Smooth muscle cell (in vitro differentiated cells): ENCODE results near the gene SPOPL. TPM values are rescaled to one million over a fixed set of nuclear protein-coding genes. Genes with fewer than 3 reads are reported as not detected.

Experiments used
- DNase-seq: peaks from one replicate; lab custom pipeline; 2025; ENCODE audit not compliant: unreplicated experiment; lab: John Stamatoyannopoulos, UW
- H2AFZ ChIP-seq: fragments of 200-600 bp; sonication (generic); 2 replicates; pipeline ENCODE4 v1.6.0; 2016; ENCODE audit warnings: antibody characterized with exemption, low read depth, mild to moderate bottlenecking
- H3F3A ChIP-seq: fragments of 200-600 bp; sonication (generic); 2 replicates; pipeline ENCODE4 v1.6.0; 2017; ENCODE audit warnings: antibody characterized with exemption, low read depth
- H3K27ac ChIP-seq: fragments of 200-600 bp; sonication (generic); 2 replicates; pipeline ENCODE4 v1.5.1; 2016; ENCODE audit warnings: low read depth, mild to moderate bottlenecking
- H3K27me3 ChIP-seq: fragments of 200-600 bp; sonication (generic); 2 replicates; pipeline ENCODE4 v1.6.1; 2016; ENCODE audit warnings: low read depth, mild to moderate bottlenecking
- H3K36me3 ChIP-seq: fragments of 200-600 bp; sonication (generic); 2 replicates; pipeline ENCODE4 v1.5.1; 2016; ENCODE audit warnings: low read depth
- H3K4me1 ChIP-seq: fragments of 200-600 bp; sonication (generic); 2 replicates; pipeline ENCODE4 v1.5.1; 2016; ENCODE audit warnings: low read depth
- H3K4me2 ChIP-seq: fragments of 200-600 bp; sonication (generic); 2 replicates; pipeline ENCODE4 v1.6.0; 2016; ENCODE audit warnings: mild to moderate bottlenecking
- H3K4me3 ChIP-seq: fragments of 200-600 bp; sonication (generic); 2 replicates; pipeline ENCODE4 v1.5.1; 2016; ENCODE audit warnings: mild to moderate bottlenecking
- H3K79me2 ChIP-seq: fragments of 200-600 bp; sonication (generic); 2 replicates; pipeline ENCODE4 v1.6.0; 2016; ENCODE audit warnings: low read depth, mild to moderate bottlenecking
- H3K9ac ChIP-seq: fragments of 200-600 bp; sonication (generic); 2 replicates; pipeline ENCODE4 v1.6.0; 2016; ENCODE audit warnings: low read depth
- H3K9me3 ChIP-seq: fragments of 200-600 bp; sonication (generic); replicated peaks from 2 replicates; pipeline ENCODE4 v1.5.1; 2016; ENCODE audit warnings: low read depth
- H4K20me1 ChIP-seq: fragments of 200-600 bp; sonication (generic); 2 replicates; pipeline ENCODE4 v1.6.0; 2016; ENCODE audit warnings: low read depth
- WGBS: methylation state at CpG from one replicate; pipeline ENCODE4 v1.1.7; 2016; ENCODE audit warnings: low lambda C conversion rate; 5-methylcytosine and 5-hydroxymethylcytosine counted together
- polyA plus RNA-seq: library from polyadenylated mRNA; unstranded; fragments of >200 nt; fragmentation: Nextera tagmentation; extraction: Ambion mirVana; gene quantifications from 2 replicates; pipeline ENCODE4 v1.2.1, GENCODE V29; 2016
- total RNA-seq: library from RNA; depleted of rRNA; stranded (reverse); fragments of >200 nt; gene quantifications from 2 replicates; pipeline ENCODE4 v1.2.3, GENCODE V29; 2014
- TF ChIP-seq, protein P1 (sequence below): fragments of 200-600 bp; sonication (generic); IDR thresholded peaks from 2 replicates; pipeline ENCODE4 v1.5.1; 2017; ENCODE audit warnings: borderline replicate concordance, mild to moderate bottlenecking, antibody characterized with exemption; ENCODE audit not compliant: insufficient read depth, poor library complexity, severe bottlenecking

The SPOPL gene
- total and polyA plus RNA-seq, 2 experiments from 2014 or later: 3.7 to 27.7 TPM

DNA sequence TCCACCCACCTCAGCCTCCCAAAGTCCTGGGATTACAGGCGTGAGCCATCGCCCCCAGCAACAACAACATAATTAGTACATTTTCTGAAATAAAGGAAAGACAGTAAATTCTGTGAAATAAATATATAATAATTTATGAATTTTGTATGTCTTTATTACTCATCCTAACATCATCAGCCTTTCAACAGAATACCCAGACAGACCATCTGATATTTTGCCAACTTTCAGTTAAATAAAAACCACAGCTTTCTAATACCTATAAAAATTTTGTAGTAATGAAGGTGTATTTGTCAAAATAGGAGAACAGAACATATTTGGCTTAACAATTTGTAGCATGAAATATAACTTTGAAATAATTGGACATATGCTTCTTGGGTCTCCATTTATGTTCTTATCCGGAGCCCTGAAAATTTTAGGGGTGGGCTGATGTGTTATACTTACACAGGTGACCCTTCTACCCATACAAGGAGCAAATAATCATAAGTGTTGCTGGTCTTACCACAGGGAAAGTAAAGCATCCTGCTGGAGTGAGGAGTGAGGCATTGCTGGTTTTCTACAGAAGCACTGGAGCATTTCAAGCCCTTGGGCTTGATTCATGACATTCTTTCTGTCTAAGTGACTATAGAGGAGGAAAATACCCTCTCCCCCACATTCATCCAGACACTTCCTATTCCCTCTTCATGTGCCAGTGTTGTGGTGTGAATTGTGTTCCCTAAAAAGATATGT, 99.3 kb downstream of the SPOPL start:
- H3F3A ChIP-seq: peaks cover 5% of the 10 kb centered on the region
- no peaks in the 10 kb centered on the region for H3K9me3 ChIP-seq
- H3K36me3 ChIP-seq: no peaks in the 10 kb centered on the region
- no peak overlapping the region for H3K4me3 ChIP-seq
- no peak overlapping the region for H3K4me2 ChIP-seq
- 91% methylated on average over 3 of the region's 3 CpGs for WGBS
- H3K79me2 ChIP-seq: no peaks in the 10 kb centered on the region
- no peaks in the 10 kb centered on the region for H4K20me1 ChIP-seq
- H3K4me1 ChIP-seq: no peaks in the 10 kb centered on the region
- TF ChIP-seq, protein P1, sequence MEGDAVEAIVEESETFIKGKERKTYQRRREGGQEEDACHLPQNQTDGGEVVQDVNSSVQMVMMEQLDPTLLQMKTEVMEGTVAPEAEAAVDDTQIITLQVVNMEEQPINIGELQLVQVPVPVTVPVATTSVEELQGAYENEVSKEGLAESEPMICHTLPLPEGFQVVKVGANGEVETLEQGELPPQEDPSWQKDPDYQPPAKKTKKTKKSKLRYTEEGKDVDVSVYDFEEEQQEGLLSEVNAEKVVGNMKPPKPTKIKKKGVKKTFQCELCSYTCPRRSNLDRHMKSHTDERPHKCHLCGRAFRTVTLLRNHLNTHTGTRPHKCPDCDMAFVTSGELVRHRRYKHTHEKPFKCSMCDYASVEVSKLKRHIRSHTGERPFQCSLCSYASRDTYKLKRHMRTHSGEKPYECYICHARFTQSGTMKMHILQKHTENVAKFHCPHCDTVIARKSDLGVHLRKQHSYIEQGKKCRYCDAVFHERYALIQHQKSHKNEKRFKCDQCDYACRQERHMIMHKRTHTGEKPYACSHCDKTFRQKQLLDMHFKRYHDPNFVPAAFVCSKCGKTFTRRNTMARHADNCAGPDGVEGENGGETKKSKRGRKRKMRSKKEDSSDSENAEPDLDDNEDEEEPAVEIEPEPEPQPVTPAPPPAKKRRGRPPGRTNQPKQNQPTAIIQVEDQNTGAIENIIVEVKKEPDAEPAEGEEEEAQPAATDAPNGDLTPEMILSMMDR: no peak
- peak overlapping the region; percentile 66 for H3K27ac ChIP-seq
- no peak for DNase-seq
- no peak overlapping the region for H2AFZ ChIP-seq
- no peak overlapping the region for H3K9ac ChIP-seq
- no peaks in the 10 kb centered on the region for H3K27me3 ChIP-seq

DNA sequence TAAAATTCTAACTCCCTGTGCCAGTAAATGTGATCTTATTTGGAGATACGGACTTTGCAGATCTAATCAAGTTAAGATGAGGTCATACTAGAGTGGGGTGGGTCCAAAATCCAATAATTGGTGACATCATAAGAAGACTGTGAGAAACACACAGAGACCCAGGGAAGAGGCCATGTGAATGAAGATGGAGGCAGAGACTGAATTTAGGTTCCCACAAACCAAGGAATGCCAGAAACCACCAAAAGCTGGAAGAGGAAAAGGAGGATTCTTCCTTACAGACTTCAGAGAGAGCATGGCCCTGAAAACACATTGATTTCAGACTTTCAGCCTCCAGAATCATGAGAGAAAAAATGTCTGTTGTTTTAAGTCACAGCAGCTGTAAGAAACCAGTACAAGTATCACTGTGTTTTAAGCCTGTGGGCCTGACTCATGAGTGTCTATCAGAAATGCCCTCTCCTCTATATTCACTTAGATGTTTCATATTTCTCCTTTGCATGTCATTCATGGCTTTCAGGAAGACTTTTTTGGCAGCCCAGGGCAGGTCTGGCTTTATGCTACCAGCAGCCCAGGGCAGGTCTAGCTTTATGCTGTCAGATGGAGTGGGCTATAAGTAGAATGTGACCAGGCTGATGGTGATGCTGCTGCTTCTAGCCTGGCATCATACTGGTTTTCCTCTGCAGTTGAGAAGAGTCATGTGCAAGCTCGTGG, 100.0 kb downstream of the SPOPL start:
- WGBS: 93% methylated on average over 2 of the region's 2 CpGs
- H3K4me1 ChIP-seq: no peaks in the 10 kb centered on the region

DNA sequence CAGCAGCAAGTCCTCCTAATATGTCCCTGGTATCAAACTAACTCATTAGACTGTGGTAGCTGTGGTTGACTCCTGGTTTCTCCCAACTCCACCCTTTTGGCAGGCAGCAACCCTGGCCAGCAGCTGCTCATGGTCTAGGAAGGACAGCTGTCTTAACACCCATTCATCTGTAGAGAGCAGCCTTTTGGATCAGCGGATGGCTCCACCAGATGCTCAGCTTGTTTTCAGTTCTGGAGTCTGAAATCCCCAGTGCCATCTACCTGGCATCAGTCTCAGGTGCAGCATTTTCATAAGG, 100.5 kb downstream of the SPOPL start:
- Histone ChIP-seq H3K27me3 (no peaks in the 10 kb centered on the region), H3K27ac (no peak overlapping the region), H3K36me3 (no peaks in the 10 kb centered on the region), H3K9me3 (no peaks in the 10 kb centered on the region), H3K4me3 (no peak overlapping the region), H3K4me2 (no peak overlapping the region), H3K79me2 (no peaks in the 10 kb centered on the region), H4K20me1 (no peaks in the 10 kb centered on the region), H2AFZ (no peak overlapping the region), H3K9ac (no peak overlapping the region), H3F3A (peaks cover 5% of the 10 kb centered on the region), H3K4me1 (no peaks in the 10 kb centered on the region)
- no peak for DNase-seq
- whole genome bisulfite sequencing: 92% methylated on average over 1 of the region's 1 CpG
- TF ChIP-seq, protein P1: no peak

More for the DNA sequence above, 100.0 kb downstream of the SPOPL start:
- Histone ChIP-seq H3K9ac (no peak overlapping the region), H4K20me1 (no peaks in the 10 kb centered on the region), H3F3A (peaks cover 5% of the 10 kb centered on the region), H3K27ac (peak overlapping the region; percentile 66), H3K4me2 (no peak overlapping the region), H3K79me2 (no peaks in the 10 kb centered on the region), H2AFZ (no peak overlapping the region), H3K9me3 (no peaks in the 10 kb centered on the region), H3K36me3 (no peaks in the 10 kb centered on the region), H3K27me3 (no peaks in the 10 kb centered on the region), H3K4me3 (no peak overlapping the region)
- no peak for DNase-seq
- TF ChIP-seq, protein P1: no peak
